ENCODE measurements around the gene LSP1.
"Not testable (repeated sequence)": the region's sequence is repeated elsewhere in the genome, so short reads cannot be mapped to it uniquely, and the experiment has no call there.

LSP1 gene

DNA sequence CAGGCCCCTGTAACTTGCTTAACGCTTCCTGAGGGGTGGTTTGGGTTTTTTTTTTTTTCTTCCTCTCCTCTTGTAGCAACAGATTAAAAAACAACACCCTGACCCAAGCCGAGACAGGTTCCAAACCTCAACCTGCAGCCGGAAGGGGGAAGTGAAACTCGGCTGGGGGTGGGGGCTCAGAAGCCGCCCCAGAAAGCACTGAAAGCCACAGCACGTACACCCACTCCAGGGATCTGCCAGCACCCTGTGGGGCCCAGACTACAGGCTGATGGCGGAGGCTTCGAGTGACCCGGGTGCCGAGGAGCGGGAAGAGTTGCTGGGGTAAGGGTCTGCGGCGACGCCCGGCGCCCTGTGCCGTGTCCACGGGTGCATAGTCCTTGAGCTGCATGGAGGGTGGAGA lies at the start of gene LSP1:
Gene LSP1 (plus strand): TSS at position 208 of the 400 bp plus-strand sequence. CDS start 61 bp downstream, at position 269.
- peak; percentile 57 to 82 for DNase-seq (ENCODE audit: low read depth in 2 of 2)

DNA sequence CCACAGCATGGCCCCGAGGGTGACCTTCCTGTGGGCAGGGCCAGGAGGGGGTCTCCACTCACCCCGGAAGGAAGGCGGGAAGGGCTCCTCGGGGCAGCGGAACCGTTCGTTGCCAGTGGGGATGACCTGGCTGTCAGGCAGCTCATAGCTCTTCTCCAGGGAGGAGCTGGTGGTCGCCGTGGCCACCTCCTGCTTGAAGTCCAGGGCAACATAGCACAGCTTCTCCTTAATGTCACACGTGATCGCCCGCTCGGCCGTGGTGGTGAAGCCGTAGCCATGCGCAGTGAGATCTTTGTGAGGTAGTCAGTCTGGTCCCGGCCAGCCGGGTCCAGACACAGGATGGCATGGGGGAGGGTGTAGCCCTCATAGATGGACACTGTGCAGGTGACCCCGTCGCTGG lies 49.6 kb upstream of the LSP1 start:
- DNase-seq (ENCODE audit: low read depth in 2 of 2): no peak

GRCh38 chr11:1803835-1804519 lies 48.9 kb upstream of the LSP1 start:
- DNase-seq (ENCODE audit: low read depth in 2 of 2): not testable (repeated sequence)

- no peak for DNase-seq (ENCODE audit: low read depth in 2 of 2)
Measured at GRCh38 chr11:1805525-1805924, 47.4 kb upstream of the LSP1 start.

DNA sequence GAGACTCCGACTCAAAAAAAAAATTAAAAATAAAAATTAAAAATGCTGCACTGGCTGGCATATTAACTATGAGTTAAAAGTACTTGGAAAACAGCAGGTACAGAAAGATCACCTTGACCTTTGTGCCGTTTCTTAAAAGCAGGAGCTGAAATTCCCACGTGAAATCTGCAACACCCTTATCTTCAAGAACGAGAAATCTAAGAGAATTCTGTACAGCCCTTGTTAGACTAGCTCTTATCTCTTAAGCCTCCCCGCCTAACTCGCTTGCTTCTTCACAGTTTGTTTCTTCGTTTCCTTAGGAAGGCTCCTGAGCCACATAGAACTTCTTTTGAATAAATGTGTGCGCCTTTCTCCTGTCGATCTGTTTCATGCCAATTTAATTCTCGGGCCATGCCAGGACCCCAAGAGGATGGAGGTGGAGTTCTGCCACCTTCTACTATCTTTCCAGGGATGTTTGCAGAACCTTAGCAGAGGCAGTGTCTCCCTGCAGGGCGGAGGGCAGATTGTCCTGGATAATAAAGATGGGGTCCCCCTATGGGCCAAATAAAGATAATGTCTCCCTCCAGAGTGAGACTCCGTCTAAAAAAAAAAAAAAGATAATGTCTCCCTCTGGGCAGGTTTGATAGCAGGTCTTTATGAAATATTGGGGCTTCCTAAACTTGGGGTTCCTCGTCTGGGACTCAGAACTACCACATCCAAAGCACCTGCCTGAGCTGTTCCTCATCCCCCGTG lies 45.5 kb upstream of the LSP1 start:
- no peak for DNase-seq (ENCODE audit: low read depth in 2 of 2)

GRCh38 chr11:1810761-1811160 lies 42.1 kb upstream of the LSP1 start:
- no peak for DNase-seq (ENCODE audit: low read depth in 2 of 2)

DNA sequence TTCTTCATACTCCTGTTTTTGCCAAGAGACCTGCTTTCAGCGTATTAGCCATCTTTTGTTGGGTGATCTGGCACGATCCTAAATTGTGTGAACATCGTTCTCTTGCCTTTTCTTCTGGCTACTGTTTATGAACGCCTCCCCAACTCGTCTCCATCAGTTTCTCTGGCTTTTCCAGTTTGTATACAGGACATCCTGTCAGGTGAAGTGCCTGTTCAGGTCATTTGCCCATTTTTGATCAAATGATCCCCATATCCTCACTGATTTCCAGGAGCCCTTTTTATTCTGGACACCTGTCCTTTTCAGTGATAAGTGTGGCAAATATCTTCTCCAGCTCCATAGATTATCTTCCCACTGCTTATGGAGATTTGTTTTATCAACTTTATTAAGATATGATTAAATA lies 40.6 kb upstream of the LSP1 start:
- DNase-seq (ENCODE audit: low read depth in 2 of 2): no peak

- DNase-seq (ENCODE audit: low read depth in 2 of 2): no peak
Measured at GRCh38 chr11:1812801-1813200, 40.1 kb upstream of the LSP1 start.

- DNase-seq (ENCODE audit: low read depth in 2 of 2): not testable (repeated sequence)
Measured at GRCh38 chr11:1813356-1813755, 39.5 kb upstream of the LSP1 start.

GRCh38 chr11:1814691-1815090 lies 38.2 kb upstream of the LSP1 start:
- no peak for DNase-seq (ENCODE audit: low read depth in 2 of 2)

- no peak for DNase-seq (ENCODE audit: low read depth in 2 of 2)
Measured at GRCh38 chr11:1815311-1815710, 37.6 kb upstream of the LSP1 start.

DNA sequence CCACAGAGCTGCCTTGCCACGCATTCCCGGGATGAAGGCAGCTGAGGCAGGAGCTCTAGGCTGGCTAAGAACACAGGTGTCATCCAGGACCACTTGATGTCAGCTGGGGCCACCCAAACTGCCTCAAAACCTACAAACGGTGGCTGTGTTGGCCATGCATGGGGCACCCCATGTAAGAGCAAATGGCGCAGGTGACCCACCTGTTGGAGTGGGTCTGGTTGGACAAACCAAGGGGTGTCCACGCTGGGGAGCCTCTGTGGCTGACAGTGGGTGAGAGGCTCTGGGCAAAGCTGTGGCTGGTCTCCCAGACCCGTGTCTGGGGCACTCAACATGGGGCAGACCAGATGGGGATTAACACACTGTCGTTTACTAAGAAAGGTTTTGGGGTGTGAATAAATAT lies 37.1 kb upstream of the LSP1 start:
- DNase-seq (ENCODE audit: low read depth in 2 of 2): no peak

GRCh38 chr11:1817000-1817399 lies 35.9 kb upstream of the LSP1 start:
- DNase-seq (ENCODE audit: low read depth in 2 of 2): no peak

DNA sequence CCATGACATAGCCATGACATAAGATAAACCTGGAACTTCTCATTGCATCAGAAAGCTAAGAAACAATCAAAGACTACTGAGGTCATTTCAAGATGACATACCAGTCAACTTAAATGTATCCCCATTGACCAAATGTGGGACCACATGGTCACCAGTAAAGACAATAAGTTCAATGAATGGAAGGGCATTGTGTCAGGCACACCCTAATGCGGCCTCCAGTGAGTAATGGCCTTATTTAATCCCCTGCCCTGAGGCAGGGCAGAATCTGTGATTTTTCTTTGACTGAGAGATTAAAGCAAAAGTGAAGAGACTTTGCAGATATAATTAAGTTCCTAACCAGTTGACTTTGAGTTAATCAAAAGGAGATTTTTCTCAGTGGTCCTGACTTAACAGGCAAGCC lies 35.4 kb upstream of the LSP1 start:
- no peak for DNase-seq (ENCODE audit: low read depth in 2 of 2)

- DNase-seq (ENCODE audit: low read depth in 2 of 2): no peak
Measured at GRCh38 chr11:1819074-1819473, 33.8 kb upstream of the LSP1 start.

DNA sequence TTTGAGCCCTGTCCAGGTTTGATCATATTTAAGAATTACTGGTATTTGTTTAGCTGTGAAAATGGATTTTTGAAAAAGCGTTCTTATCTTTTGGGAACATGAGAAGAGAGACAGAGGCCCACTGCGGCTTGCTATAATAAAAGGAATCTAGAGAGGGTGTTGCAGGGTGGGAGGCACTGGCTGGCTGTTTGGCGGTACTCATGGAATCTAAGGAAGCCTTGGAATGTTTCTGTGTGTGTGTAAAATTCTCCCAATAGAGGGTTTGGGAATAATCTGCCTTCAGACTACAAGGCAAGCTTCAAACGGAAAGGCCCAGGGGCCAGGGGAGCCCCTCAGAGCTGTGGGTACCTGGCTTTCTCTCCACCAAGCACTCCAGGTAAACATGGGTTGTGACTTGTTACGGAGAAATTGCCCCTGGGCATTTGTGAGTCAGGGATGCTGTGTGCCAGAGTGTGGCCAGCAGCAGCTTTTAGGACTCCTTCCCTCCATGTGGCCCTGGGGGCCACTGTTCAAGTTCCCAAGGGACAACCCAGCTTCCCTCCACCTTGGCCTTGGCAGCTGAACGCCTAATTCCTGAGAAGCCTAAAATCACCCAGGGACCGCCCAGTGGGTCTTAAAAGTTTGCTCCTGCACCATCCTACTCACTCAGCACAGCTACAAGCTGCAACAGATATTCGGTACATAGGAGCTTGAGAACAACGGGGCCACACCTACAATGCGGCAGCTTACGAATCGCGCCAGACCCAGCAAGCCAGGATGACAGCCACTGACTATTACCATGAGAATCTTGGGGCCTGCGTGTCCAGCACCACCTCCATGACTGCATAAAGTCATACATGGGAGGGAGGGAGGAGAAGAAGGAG lies 32.2 kb upstream of the LSP1 start:
- DNase-seq (ENCODE audit: low read depth in 2 of 2): no peak

DNA sequence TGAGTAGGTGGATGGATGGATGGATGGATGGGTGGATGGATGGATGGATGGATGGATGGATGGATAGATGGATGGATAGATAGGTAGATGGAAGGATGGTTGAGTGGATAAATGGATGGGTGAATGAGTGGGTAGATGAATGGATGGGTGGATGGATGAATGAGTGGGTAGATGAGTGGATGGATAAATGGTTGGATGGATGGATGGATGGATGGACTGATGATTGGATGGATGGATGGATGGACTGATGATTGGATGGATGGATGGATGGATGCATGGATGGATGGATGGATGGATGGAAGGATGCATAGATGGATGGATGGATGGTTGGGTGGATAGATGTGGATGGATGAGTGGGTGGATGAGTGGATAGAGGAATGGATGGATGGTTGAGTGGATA lies 31.3 kb upstream of the LSP1 start:
- no peak for DNase-seq (ENCODE audit: low read depth in 2 of 2)

- DNase-seq (ENCODE audit: low read depth in 2 of 2): no peak
Measured at GRCh38 chr11:1822648-1823375, 30.1 kb upstream of the LSP1 start.

- no peak for DNase-seq (ENCODE audit: low read depth in 2 of 2)
Measured at GRCh38 chr11:1823376-1824220, 29.3 kb upstream of the LSP1 start.

DNA sequence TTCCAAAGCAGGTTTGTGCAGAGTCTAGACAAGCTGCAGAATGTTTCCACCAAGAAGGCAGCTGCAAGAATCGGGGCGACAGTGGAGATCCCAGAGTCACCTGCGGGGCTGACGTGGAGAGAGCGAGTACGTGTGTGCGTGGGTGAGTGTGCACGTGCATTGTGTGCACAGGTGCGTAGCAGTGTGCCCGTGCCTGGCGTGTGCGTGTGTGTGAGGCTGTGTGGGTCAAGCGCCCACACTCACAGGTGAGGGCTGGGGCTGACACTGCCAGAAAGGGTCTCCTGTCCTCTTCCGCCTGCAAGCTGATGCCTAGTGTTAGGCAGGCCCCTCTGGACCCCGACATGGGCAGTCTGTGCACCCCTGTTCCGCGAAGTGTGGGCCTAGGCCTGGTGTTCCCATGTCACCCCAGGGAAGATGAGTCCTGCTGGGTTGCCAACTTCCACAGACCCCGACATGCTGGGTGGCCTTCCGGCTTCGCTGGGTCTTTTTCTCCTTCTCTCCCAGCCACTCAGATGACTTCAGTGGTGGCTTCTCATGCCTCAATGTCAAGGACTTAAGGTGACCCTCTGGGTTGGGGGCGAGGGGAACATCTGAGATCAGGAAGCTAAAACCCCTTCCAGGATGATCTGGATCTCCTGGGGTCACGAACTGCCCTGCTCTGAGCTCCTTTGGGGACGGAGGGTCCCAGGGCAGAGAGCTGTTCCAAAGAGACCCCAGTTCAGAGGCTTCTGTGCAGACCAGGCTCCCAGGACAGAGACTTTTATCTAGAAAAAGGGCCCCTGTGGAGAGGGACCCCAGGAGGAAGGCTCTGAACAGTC lies 28.5 kb upstream of the LSP1 start:
- no peak for DNase-seq (ENCODE audit: low read depth in 2 of 2)

All from stimulated activated CD4-positive, alpha-beta T cell treated with anti-CD3 and anti-CD28 coated beads, Interleukin-4, amount 100 ng/mL, for 48 hours (primary cell).